ENCODE measurements around the gene SUSD1.

DNA sequence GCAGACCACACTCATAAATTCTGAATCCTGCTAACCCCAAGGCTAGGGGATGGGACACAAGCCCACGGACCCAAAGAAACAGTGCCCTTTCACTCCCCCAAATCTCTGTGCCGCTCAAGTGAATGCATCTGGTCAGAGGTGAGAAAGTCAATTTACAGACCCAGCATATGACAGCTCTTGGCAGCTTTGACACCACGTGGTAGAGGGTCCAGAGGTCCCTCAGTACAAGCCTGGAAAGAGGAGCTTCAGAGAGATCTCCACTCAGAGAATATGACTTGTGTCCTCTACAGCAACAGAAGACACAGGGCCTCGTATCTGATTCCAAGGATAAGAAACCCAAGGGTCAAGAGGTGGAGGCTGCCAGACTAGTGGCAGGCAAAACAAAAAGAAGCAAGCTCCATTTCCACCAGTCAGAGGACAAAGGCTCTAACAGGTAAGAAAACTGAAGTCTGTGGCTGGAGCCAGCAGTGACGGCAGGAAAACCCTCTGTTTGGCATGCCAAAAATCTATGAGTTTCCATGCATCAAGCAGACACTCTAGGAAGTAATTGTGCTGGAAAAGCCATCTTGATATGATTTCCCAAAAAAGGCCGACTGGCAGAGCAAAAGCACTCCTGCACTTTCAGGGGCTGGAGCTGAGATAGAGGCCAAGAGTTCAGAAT lies 139.8 kb downstream of the SUSD1 start:
- no peak for TF ChIP-seq CTCF (IDR thresholded peaks at IDR 0.05)
- TF ChIP-seq ZFX (IDR thresholded peaks at IDR 0.05; ENCODE audit: borderline replicate concordance) = no peak
